ENCODE results near the gene MAP3K20. TPM values are rescaled to one million over a fixed set of nuclear protein-coding genes. Genes with fewer than 3 reads are reported as not detected.

The MAP3K20 gene
- total RNA-seq, 4 donors from 2014 or later: 43.0 to 76.1 (median 65.2) TPM

GRCh38 chr2:173053043-173053699 lies 22.5 kb upstream of the MAP3K20 start:
- TF ChIP-seq CTCF (IDR thresholded peaks at IDR 0.05; ENCODE audit: low read depth): no peak

DNA sequence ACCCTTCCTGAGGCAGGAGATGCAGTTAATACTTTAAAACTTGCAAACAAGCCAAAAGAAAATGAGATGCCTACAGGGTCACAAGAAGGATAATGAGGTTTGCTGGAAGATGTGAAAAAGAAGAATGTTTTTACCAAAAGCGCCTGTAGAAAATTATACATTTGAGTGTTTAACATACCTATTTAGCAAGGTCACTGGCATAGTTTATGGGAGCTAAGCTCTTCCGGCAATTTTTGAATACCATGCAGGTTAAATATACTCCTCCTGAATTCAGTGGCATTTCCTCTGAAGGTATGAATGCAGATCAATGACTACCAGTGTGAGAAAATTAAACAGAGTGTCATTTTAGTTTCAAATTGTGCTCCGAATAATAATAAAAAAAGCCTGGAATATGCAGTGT lies 21.2 kb upstream of the MAP3K20 start:
- TF ChIP-seq CTCF (IDR thresholded peaks at IDR 0.05; ENCODE audit: low read depth): no peak

DNA sequence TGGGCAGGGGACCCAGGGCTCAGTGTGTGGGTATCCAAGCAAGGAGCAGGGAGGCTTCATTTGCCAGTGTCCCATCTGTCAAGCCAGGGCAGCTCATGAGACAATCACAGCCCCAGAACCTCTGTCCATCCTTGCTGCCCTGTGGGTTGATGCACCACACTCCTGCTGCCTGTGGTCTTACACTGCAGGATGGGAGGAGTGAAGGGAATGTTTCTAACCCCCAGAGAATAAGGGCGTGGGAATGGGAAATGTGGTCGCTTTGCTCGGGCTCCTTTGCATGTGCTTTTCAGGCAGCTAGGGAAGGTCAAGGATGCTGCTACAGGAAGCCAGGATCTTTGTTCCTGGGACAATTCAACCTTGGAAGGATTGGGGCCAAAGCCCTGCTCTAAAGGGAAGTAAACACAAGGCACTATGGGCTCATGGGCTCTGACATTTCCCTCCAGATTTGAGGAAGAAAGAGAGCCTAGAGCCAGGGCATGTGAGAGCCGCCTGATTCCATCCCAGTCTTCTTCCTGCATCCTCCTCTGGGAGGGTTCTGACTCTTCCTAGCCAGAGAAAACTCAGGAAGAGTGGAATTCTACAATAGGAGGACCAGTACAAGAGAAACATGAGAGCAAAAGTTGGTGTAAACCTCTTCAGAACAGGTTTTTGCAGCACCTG lies 18.8 kb upstream of the MAP3K20 start:
- no peak for TF ChIP-seq CTCF (IDR thresholded peaks at IDR 0.05; ENCODE audit: low read depth)

- no peak for TF ChIP-seq CTCF (IDR thresholded peaks at IDR 0.05; ENCODE audit: low read depth)
Observed at GRCh38 chr2:173058097-173058496, 17.5 kb upstream of the MAP3K20 start.

GRCh38 chr2:173058673-173059072 lies 17.0 kb upstream of the MAP3K20 start:
- TF ChIP-seq CTCF (IDR thresholded peaks at IDR 0.05; ENCODE audit: low read depth): no peak

DNA sequence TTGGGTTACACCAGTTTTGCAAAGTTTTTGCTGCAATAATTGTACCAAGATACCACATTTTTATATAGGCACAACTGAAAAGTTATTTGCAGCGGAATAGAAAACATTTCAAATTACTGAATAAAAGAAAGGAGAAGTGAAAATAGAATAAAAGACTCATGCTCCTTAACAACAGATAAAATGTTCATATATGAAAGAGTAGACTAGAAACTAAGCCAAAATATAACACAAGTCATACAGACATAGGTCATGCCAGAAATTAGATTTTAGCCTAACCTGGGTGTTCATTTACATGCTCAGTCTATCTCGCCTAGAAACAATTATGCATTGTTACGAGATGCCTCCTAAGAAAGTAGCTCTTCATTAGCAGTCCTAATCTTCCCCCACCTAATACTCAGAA lies 16.4 kb upstream of the MAP3K20 start:
- TF ChIP-seq CTCF (IDR thresholded peaks at IDR 0.05; ENCODE audit: low read depth): no peak

DNA sequence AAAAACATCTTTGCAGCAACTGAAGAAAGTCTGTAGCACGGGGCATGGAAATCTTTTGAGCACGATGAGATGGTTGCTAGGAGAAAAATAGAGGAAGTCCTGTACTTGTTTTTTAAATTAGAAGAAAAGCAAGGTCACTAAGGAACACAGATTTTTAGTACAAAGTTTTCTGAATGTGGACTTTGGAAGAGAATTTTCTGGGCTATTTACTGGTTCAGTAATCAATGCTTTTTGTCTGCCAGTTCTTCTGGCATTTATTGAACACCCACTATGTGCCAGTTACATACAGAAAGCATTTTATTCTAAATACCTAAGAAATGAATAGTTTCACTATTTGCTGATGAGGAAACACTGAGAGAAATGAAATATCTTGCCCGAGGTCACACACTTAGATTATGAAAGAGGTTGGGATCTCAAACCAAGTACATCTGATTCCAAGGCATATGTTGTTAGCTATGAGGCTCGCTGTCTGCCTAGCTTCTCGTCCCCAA lies 15.6 kb upstream of the MAP3K20 start:
- no peak for TF ChIP-seq CTCF (IDR thresholded peaks at IDR 0.05; ENCODE audit: low read depth)
